ENCODE data around the gene DLG2.

GRCh38 chr11:83510530-83511460, 2116.3 kb downstream of the DLG2 start:
- TF ChIP-seq CTCF (IDR thresholded peaks at IDR 0.05): no peak
- no peak for TF ChIP-seq EP300 (IDR thresholded peaks at IDR 0.05)

Data from suprapubic skin (tissue), 3 donors.